GM12874 (cell line): ENCODE measurements around the gene ENTR1.
A peak's percentile ranks its signal among the peaks of the same experiment; 100 is the strongest.

Source experiments
- CTCF ChIP-seq: IDR thresholded peaks from 2 replicates; pipeline ENCODE4 v1.5.1; 2011; ENCODE audit warnings: low read depth, mild to moderate bottlenecking, control low read depth, low read length, moderate library complexity; ENCODE audit not compliant: insufficient read depth

Gene ENTR1

GRCh38 chr9:136443087-136443486 is 32.7 kb upstream of the ENTR1 start:
- TF ChIP-seq CTCF, result no peak

GRCh38 chr9:136442265-136442664 is 31.9 kb upstream of the ENTR1 start:
- no peak for TF ChIP-seq CTCF

- no peak for TF ChIP-seq CTCF
Observed at GRCh38 chr9:136441681-136442245, 31.3 kb upstream of the ENTR1 start.

GRCh38 chr9:136441191-136441680 is 30.8 kb upstream of the ENTR1 start:
- no peak for TF ChIP-seq CTCF

DNA sequence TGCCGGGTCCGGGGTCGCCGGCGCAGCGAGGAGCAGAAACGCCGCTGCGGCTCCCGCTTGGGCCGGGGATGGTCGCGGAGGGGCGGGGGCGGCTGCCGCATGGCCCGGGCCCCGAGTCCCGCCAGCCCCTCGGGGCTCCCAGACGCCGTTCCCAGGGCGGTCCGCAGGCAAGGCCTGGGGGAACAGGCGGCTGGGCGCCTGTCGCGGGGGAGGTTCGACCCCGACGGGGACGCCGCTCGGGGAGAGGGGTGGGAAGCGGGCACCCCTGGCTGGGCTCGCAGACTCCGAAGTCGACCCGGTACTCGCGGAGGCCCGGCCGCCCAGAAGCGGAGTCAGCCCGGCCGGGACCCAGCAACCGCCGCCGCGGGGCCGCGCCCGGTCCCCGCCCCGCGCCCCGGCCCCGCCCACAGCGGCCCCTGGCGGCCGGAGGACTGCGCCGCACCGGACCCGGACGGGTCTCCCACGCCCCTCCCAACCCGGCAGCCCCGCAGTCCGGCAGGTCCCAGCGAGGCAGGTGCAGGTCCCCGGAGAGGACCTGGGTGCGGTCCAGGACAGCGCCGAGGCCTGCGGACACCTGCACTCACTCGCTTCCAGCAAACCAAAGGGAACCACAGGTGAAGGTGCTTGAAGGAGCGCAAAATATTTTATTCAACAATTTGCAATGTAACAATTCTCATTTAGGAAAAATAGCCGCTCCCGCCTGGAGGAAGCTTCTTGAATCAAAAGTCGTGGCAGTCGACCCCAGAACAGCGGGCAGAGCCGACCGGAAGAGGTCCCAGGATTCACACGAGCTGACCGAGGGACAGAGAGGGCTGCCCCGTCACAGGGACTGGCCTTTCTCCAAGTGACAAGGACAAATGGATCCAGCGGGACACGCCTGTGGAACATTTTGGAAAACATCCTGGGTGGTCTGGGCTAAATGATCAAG is 29.3 kb upstream of the ENTR1 start, which contains the start of gene INPP5E:
Gene INPP5E (minus strand): TSS at position 365 of the 928 bp plus-strand sequence. CDS start 426 bp downstream, outside the sequence.
- peak; percentile 80 for TF ChIP-seq CTCF

DNA sequence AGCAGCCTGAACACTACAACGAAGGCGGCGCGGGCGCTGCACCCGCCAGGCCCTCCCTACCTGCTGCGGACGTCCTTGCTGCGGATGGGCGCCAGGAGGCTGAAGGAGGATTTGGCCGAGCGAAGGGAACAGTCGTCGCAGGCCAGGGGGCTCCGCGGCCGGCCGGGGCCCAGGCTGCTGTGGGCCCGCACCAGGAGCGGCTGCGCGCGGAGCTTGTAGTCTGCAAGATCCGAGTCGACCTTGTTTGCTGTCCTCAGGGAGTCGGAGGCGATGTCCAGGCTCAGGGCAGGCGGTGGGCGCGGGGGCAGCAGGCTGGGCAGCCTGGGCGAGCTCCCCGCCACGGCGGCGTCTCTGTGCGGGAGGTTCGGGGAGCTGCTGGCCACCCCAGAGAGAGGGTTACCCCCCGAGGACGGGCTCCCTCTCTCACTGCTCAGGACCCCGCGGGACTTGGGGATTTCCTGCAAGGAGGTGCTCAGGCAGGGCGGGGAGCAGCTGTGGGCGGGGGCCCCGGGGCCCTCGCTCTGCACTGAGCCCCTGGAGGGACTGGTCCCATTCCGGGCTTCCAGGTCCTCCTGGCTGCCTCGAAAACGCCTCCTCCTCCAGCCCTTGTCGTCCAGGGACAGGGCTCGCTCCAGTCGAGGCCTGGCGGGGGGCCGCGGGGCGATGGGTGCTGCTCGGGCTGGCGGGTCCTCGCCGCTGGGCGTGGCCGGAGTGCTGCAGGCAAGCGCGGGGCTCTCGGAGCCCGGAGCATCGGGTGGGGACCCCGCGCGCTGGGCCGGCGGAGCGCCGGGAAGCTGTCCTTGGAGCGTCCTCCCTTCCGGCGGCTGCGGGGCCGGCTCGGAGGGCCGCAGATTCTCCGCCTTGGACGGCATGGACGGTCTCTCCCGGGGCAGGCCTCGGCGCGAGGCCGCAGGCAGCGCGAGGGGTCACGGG is 28.4 kb upstream of the ENTR1 start:
- no peak for TF ChIP-seq CTCF
